C4-2B (cell line): ENCODE measurements around the gene KISS1R.

Experiments used
- CTCF ChIP-seq: fragments of 450-650 bp; conservative IDR thresholded peaks from 2 replicates; pipeline ENCODE4 v1.5.1; 2017; ENCODE audit warnings: mild to moderate bottlenecking
- ZFX ChIP-seq: fragments of 450-650 bp; IDR thresholded peaks from 2 replicates; pipeline ENCODE4 v1.6.1; 2017

GRCh38 chr19:871446-872265, 45.5 kb upstream of the KISS1R start:
- TF ChIP-seq CTCF (no peak), ZFX (no peak)
